B cell (primary cell): ENCODE measurements around the gene IGHMBP2. TPM values are rescaled to one million over a fixed set of nuclear protein-coding genes. Genes with fewer than 3 reads are reported as not detected.
A peak's percentile ranks its signal among the peaks of the same experiment; 100 is the strongest.

Source experiments
- ATAC-seq: fragments of 200-7000 bp; cut with Tn5 transposase; one replicate; pipeline ENCODE4 v1.10.0; 2021; ENCODE audit warnings: low read depth, mild to moderate bottlenecking, moderate number of reproducible peaks, moderate library complexity
- CTCF ChIA-PET: fragments of 350-600 bp; sonication (Branson Sonifier 250); formaldehyde crosslinking; loops from one replicate; lab custom pipeline; 2021; ENCODE audit warnings: antibody characterized with exemption, inconsistent platforms; lab: Charles Lee
- POLR2A ChIA-PET: fragments of 350-600 bp; sonication (Branson Sonifier 250); formaldehyde crosslinking; loops from one replicate; lab custom pipeline; 2021; ENCODE audit warnings: antibody characterized with exemption; lab: Charles Lee
- DNase-seq: peaks from one replicate; pipeline ENCODE4 v3.0.0; 2013
- H2AFZ ChIP-seq: 2 replicates; pipeline ENCODE4 v1.6.1; 2012; ENCODE audit warnings: mild to moderate bottlenecking, low read depth, low read length; ENCODE audit not compliant: insufficient read depth, poor library complexity, severe bottlenecking
- H3K27ac ChIP-seq, 2 donors: 1 replicate in 1 of 2; 2 replicates in 1 of 2; pipeline ENCODE4 v1.5.1; 2012 to 2013; ENCODE audit warnings: low read length in 2 of 2, mild to moderate bottlenecking in 2 of 2, moderate library complexity in 1 of 2
- H3K27me3 ChIP-seq, 4 experiments: fragments of 200-600 bp in 1 of 4; sonication (generic) in 1 of 4; replicated peaks in 1 of 4; 1 replicate in 2 of 4; 2 replicates in 2 of 4; pipeline versions ENCODE4 v1.6.1 to v1.7.0; 2013 to 2016; ENCODE audit warnings: low read length in 3 of 4, mild to moderate bottlenecking in 2 of 4, mixed read lengths in 1 of 4, moderate library complexity in 1 of 4; ENCODE audit not compliant: insufficient read depth in 4 of 4, control insufficient read depth in 3 of 4; ENCODE audit errors: control extremely low read depth in 1 of 4
- H3K36me3 ChIP-seq, 2 experiments: replicated peaks in 1 of 2; 1 replicate in 1 of 2; 2 replicates in 1 of 2; pipeline versions ENCODE4 v1.6.1 to v1.7.1; 2013; ENCODE audit warnings: low read length in 1 of 2; ENCODE audit not compliant: insufficient read depth in 2 of 2, control insufficient read depth in 1 of 2; ENCODE audit errors: control extremely low read depth in 1 of 2, extremely low read depth in 1 of 2
- H3K4me1 ChIP-seq, 2 donors: fragments of 200-600 bp in 1 of 2; sonication (generic) in 1 of 2; 1 replicate in 1 of 2; 2 replicates in 1 of 2; pipeline versions ENCODE4 v1.5.1 to v1.6.1; 2013 to 2017; ENCODE audit warnings: low read length in 2 of 2; ENCODE audit not compliant: control insufficient read depth in 2 of 2, insufficient read depth in 2 of 2
- H3K4me2 ChIP-seq: replicated peaks from 2 replicates; pipeline ENCODE3; 2012; ENCODE audit warnings: mild to moderate bottlenecking, low read depth, low read length; ENCODE audit not compliant: poor library complexity, severe bottlenecking
- H3K4me3 ChIP-seq, 5 experiments: fragments of 200-600 bp in 1 of 5; sonication (generic) in 1 of 5; 1 replicate in 3 of 5; 2 replicates in 2 of 5; pipeline versions ENCODE4 v1.5.1 to v1.7.0; 2011 to 2016; ENCODE audit warnings: low read length in 4 of 5, mild to moderate bottlenecking in 4 of 5, low read depth in 2 of 5, control low read depth in 1 of 5, moderate library complexity in 1 of 5; ENCODE audit not compliant: insufficient read depth in 1 of 5; ENCODE audit errors: control extremely low read depth in 1 of 5, extremely low read depth in 1 of 5
- H3K79me2 ChIP-seq: fragments of 200-600 bp; sonication (generic); one replicate; pipeline ENCODE4 v1.6.0; 2016; ENCODE audit warnings: low read length; ENCODE audit not compliant: control insufficient read depth, insufficient read depth
- H3K9ac ChIP-seq: fragments of 200-600 bp; sonication (generic); 2 replicates; pipeline ENCODE4 v1.6.1; 2017; ENCODE audit warnings: mild to moderate bottlenecking, low read length, moderate library complexity
- H3K9me3 ChIP-seq, 3 donors: one replicate each; pipeline versions ENCODE4 v1.6.1 to v1.7.1; 2013; ENCODE audit warnings: low read length in 2 of 3; ENCODE audit not compliant: control insufficient read depth in 2 of 3, insufficient read depth in 1 of 3; ENCODE audit errors: control extremely low read depth in 1 of 3
- H4K20me1 ChIP-seq: 2 replicates; pipeline ENCODE4 v1.6.0; 2012; ENCODE audit warnings: mild to moderate bottlenecking, low read length; ENCODE audit not compliant: insufficient read depth, control insufficient read depth, poor library complexity, severe bottlenecking
- H3K27ac Mint-ChIP-seq: one replicate; pipeline ENCODE4 v1.8.0; 2021; ENCODE audit warnings: mixed read lengths
- H3K27me3 Mint-ChIP-seq: one replicate; pipeline ENCODE4 v1.8.0; 2021; ENCODE audit warnings: mixed read lengths
- H3K4me1 Mint-ChIP-seq: one replicate; pipeline ENCODE4 v1.8.0; 2021; ENCODE audit warnings: mixed read lengths
- H3K4me3 Mint-ChIP-seq: one replicate; pipeline ENCODE4 v1.8.0; 2021; ENCODE audit warnings: mixed read lengths
- H3K9me3 Mint-ChIP-seq: one replicate; pipeline ENCODE4 v1.8.0; 2022; ENCODE audit warnings: mixed read lengths; ENCODE audit not compliant: insufficient read depth
- EZH2 ChIP-seq: IDR thresholded peaks from 2 replicates; pipeline ENCODE4 v1.6.1; 2012; ENCODE audit warnings: borderline replicate concordance, low read depth, mild to moderate bottlenecking, moderate library complexity, low read length; ENCODE audit not compliant: insufficient read depth, poor library complexity, severe bottlenecking
- WGBS: methylation state at CpG from one replicate; pipeline ENCODE4 v1.1.5; 2013; ENCODE audit warnings: missing lambda C conversion rate; ENCODE audit not compliant: insufficient coverage; 5-methylcytosine and 5-hydroxymethylcytosine counted together
- intact Hi-C: fragments of 100-400 bp; cut with micrococcal nuclease; formaldehyde crosslinking; loops from one replicate; pipeline ENCODE4 v1.10.0; 2022
- polyA plus RNA-seq: library from polyadenylated mRNA; depleted of rRNA; stranded (reverse); fragments of >200 nt; gene quantifications from 2 replicates; pipeline ENCODE4 v1.2.3, GENCODE V29; 2012
- total RNA-seq, 2 donors: library from RNA; stranded (reverse); fragments of 120-200 nt in 1 of 2; gene quantifications; 1 replicate in 1 of 2; 2 replicates in 1 of 2; pipeline versions ENCODE4 v1.2.3 to v1.2.4, GENCODE V29; 2013 to 2022
- TF ChIP-seq, protein P1 (sequence below): fragments of 200-600 bp; IDR thresholded peaks from one replicate; pipeline ENCODE4 v1.8.0; 2022; ENCODE audit warnings: antibody characterized with exemption, mild to moderate bottlenecking

The IGHMBP2 gene
- total and polyA plus RNA-seq, 2 donors (not counting 1 experiment from before 2014, with no cell fraction given), result 41.4 to 42.9 TPM

DNA sequence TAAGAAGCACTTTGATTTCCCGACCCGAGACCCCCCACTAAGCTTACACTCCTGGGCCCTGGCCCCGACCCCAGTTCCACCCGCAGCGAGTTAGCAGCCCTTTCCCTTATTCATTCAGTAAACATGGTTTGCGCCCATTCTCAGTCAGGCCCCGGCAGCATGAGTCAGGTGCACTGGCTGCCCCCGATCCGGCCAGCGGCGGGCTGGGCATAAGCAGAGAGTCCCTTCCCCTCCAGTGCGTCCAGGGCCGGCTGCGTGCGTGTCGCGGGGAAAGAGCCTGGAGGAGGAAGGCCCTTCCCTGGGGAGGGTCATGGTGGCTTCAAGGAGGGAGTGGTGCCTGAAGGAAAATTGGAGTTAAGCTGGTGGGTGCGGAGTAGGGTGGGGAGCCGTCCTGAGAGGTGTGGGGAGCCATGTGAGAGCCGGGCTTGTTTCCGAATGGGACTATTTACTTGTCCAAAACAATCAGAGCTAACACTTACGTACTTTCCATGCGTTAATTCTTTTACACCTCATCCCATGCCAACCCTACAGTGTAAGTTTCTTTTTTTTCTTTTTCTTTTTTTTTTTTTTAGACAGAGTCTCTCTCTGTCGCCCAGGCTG lies 657 bp downstream of the IGHMBP2 start:
- no peaks in the 10 kb centered on the region for H3K27me3 ChIP-seq
- peak overlapping the region; percentile 75 to 91 for H3K27ac ChIP-seq
- Mint-ChIP-seq H3K27ac (peak overlapping the region; percentile 88), H3K27me3 (no peaks in the 10 kb centered on the region), H3K4me1 (peaks cover 41% of the 10 kb centered on the region), H3K9me3 (no peaks in the 10 kb centered on the region), H3K4me3 (peak overlapping the region; percentile 97)
- WGBS, result 1% methylated on average over 16 of the region's 24 CpGs
- peaks cover 0 to 6% of the 10 kb centered on the region in 2 experiments for H3K36me3 ChIP-seq
- H3K79me2 ChIP-seq, result peaks cover 66% of the 10 kb centered on the region
- H3K9ac ChIP-seq, result peak overlapping the region; percentile 72
- H3K9me3 ChIP-seq, result no peaks in the 10 kb centered on the region
- POLR2A ChIA-PET, result interaction anchor here (1.8 to 2.4 kb wide), 2 partner anchors 62 to 152 kb away, joined by 4 to 8 read pairs; no protein-coding TSS in a partner anchor
- CTCF ChIA-PET, result interaction anchor here (0.9 to 1.9 kb wide), 3 partner anchors 15 to 182 kb away, joined by 3 to 7 read pairs (median 3); no protein-coding TSS in a partner anchor
- no peak for TF ChIP-seq EZH2
- TF ChIP-seq, protein P1, sequence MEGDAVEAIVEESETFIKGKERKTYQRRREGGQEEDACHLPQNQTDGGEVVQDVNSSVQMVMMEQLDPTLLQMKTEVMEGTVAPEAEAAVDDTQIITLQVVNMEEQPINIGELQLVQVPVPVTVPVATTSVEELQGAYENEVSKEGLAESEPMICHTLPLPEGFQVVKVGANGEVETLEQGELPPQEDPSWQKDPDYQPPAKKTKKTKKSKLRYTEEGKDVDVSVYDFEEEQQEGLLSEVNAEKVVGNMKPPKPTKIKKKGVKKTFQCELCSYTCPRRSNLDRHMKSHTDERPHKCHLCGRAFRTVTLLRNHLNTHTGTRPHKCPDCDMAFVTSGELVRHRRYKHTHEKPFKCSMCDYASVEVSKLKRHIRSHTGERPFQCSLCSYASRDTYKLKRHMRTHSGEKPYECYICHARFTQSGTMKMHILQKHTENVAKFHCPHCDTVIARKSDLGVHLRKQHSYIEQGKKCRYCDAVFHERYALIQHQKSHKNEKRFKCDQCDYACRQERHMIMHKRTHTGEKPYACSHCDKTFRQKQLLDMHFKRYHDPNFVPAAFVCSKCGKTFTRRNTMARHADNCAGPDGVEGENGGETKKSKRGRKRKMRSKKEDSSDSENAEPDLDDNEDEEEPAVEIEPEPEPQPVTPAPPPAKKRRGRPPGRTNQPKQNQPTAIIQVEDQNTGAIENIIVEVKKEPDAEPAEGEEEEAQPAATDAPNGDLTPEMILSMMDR, result no peak
- peak overlapping the region; percentile 81 for H3K4me2 ChIP-seq
- intact Hi-C loops, result loop anchor here (10.0 kb wide), 1 partner anchor 770 kb away; the partner anchor contains the start of gene LTO1
- ATAC-seq (peak; percentile 15), DNase-seq (no peak)
- H4K20me1 ChIP-seq, result peaks cover 14% of the 10 kb centered on the region
- H2AFZ ChIP-seq, result peak overlapping the region; percentile 84
- peak overlapping the region; percentile 65 to 99 (median 93) for H3K4me3 ChIP-seq
- peaks cover 14 to 21% of the 10 kb centered on the region in 2 donors for H3K4me1 ChIP-seq
